Measurements from ENCODE around the gene ACER3. TPM values are rescaled to one million over a fixed set of nuclear protein-coding genes. Genes with fewer than 3 reads are reported as not detected.
"Not testable (repeated sequence)": the region's sequence is repeated elsewhere in the genome, so short reads cannot be mapped to it uniquely, and the experiment has no call there.

ACER3 gene
- total and polyA plus RNA-seq, 7 donors, result 5.6 to 13.2 (median 9.4) TPM

GRCh38 chr11:76856571-76856970 lies 4.1 kb upstream of the ACER3 start:
- intact Hi-C loops (cut with DNase I), result no loop called here
- TF ChIP-seq, protein P1, sequence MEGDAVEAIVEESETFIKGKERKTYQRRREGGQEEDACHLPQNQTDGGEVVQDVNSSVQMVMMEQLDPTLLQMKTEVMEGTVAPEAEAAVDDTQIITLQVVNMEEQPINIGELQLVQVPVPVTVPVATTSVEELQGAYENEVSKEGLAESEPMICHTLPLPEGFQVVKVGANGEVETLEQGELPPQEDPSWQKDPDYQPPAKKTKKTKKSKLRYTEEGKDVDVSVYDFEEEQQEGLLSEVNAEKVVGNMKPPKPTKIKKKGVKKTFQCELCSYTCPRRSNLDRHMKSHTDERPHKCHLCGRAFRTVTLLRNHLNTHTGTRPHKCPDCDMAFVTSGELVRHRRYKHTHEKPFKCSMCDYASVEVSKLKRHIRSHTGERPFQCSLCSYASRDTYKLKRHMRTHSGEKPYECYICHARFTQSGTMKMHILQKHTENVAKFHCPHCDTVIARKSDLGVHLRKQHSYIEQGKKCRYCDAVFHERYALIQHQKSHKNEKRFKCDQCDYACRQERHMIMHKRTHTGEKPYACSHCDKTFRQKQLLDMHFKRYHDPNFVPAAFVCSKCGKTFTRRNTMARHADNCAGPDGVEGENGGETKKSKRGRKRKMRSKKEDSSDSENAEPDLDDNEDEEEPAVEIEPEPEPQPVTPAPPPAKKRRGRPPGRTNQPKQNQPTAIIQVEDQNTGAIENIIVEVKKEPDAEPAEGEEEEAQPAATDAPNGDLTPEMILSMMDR (IDR thresholded peaks at IDR 0.05), result no peak
- TF ChIP-seq POLR2AphosphoS5 (IDR thresholded peaks at IDR 0.05) (no peak), EP300 (IDR thresholded peaks at IDR 0.05) (no peak), POLR2A (IDR thresholded peaks at IDR 0.05) (no peak)

DNA sequence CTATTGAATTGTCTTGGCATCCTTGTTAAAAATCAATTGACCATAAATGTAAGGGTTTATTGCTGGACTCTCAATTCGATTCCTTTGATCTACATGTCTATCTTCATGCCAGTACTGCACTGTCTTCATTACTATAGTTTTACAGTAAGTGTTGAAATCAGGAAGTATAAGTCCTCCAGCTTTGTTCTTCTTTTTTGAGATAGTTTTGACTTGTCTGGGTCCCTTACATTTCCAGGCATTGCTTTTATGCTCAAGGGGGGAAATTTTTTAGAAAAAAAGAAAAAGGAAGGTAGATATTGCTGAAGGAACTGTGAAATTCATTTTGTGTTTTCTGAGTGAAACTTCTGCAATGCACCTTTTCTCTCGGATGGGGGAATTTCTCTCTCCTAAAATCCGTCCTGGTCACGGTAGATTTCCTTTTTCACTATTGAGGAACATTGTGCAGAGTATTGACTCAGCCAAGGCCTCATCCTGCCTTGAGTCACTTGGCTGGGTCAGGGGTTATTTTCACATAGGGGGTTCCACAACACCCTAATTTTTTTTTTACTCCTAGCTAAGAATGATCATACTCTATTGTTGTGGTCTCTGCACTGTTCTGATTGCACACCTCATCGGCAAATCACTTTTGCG lies 2.8 kb upstream of the ACER3 start:
- H3K27ac ChIP-seq, result no peak overlapping the region
- H3K9me3 ChIP-seq, result no peaks in the 10 kb centered on the region
- no peak overlapping the region for H3K4me3 ChIP-seq
- DNase-seq, result no peak
- WGBS, 2 donors, result 63 to 74% methylated on average over 6 of the region's 6 CpGs
- H3K36me3 ChIP-seq, result no peaks in the 10 kb centered on the region
- no peaks in the 10 kb centered on the region for H3K27me3 ChIP-seq
- H3K4me1 ChIP-seq, result peaks cover 0 to 21% (median 12%) of the 10 kb centered on the region in 4 donors
- intact Hi-C loops (cut with DNase I), result no loop called here
- TF ChIP-seq EP300 (IDR thresholded peaks at IDR 0.05) (no peak), POLR2A (IDR thresholded peaks at IDR 0.05) (no peak), POLR2AphosphoS5 (IDR thresholded peaks at IDR 0.05) (no peak)
- TF ChIP-seq, protein P1 (IDR thresholded peaks at IDR 0.05), result no peak

More at GRCh38 chr11:76856571-76856970, 4.1 kb upstream of the ACER3 start:
- H3K4me1 ChIP-seq, result peaks cover 0 to 11% (median 6%) of the 10 kb centered on the region in 4 donors
- H3K36me3 ChIP-seq, result no peaks in the 10 kb centered on the region
- no peak overlapping the region for H3K4me3 ChIP-seq
- H3K9me3 ChIP-seq, result no peaks in the 10 kb centered on the region
- WGBS, 2 donors, result 82 to 91% methylated on average over 2 of the region's 2 CpGs
- no peak for DNase-seq
- no peak overlapping the region for H3K27ac ChIP-seq
- no peaks in the 10 kb centered on the region for H3K27me3 ChIP-seq

DNA sequence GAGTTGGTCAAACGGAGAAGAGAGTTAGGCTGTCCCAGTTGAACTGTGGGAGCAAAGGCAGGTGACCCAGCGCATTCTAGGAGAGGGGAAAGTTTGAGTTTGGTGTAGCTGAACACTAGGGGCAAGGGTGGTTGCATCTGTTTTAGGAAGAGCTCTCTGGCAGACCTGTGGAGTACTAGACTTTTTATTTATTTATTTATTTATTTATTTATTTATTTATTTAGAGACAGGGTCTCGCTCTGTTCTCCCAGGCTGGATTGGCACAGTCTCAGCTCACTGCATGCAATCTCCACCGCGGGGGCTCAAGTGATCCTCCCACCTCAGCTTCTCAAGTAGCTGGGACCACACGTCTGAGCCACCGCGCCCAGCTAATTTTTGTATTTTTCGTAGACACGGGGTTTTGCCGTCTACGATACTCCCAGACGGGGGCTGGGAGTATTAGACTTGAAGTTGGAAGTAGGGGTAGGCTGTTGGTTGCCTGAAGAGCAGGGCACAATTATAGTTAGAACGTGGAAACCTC lies 950 bp upstream of the ACER3 start:
- Histone ChIP-seq H3K9me3 (no peaks in the 10 kb centered on the region), H3K4me1 (peaks cover 0 to 21% (median 12%) of the 10 kb centered on the region in 4 donors), H3K36me3 (no peaks in the 10 kb centered on the region), H3K27ac (peak overlapping the region; percentile 84 to 91 (median 86)), H3K27me3 (no peaks in the 10 kb centered on the region), H3K4me3 (no peak overlapping the region)
- 96 to 97% methylated on average over 14 of the region's 14 CpGs for WGBS, 2 donors
- intact Hi-C loops (cut with DNase I), result loop anchor here (5.0 kb wide), 2 partner anchors 52 to 553 kb away; no protein-coding TSS in a partner anchor
- DNase-seq, result no peak
- TF ChIP-seq EP300 (IDR thresholded peaks at IDR 0.05) (no peak), POLR2AphosphoS5 (IDR thresholded peaks at IDR 0.05) (no peak), POLR2A (IDR thresholded peaks at IDR 0.05) (no peak)
- TF ChIP-seq, protein P1 (IDR thresholded peaks at IDR 0.05), result no peak

DNA sequence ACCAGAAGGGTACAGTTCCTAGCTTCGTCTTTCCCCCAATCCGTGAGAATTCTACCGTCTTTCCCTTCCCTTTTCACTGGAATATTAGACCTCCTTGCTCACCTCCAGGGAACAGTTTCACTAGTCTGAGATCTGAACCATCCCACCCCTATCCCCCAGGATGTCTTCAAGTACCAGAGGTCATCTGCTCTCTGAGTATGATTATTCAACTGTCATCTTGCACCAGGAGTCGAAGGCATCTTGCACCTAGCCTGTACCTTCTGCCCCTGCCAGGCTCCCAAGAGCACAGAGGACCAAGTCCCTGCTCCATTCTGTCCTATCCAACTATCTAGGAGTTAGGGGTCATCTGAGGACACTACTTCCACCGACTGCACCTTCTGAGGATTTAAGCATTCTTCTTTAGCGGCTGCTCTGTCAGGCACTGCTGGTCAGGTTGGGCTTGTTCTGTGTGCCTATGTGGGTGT lies 804 bp downstream of the ACER3 start:
- intact Hi-C loops (cut with DNase I), result loop anchor here (5.0 kb wide), 2 partner anchors 54 to 551 kb away; no protein-coding TSS in a partner anchor
- peak overlapping the region; percentile 55 to 85 (median 70) for H3K4me3 ChIP-seq
- WGBS, 2 donors, result 12 to 39% methylated on average over 6 of the region's 6 CpGs
- H3K9me3 ChIP-seq, result no peaks in the 10 kb centered on the region
- H3K4me1 ChIP-seq, result peaks cover 0 to 21% (median 12%) of the 10 kb centered on the region in 4 donors
- no peaks in the 10 kb centered on the region for H3K27me3 ChIP-seq
- peak overlapping the region; percentile 84 to 91 (median 86) for H3K27ac ChIP-seq
- no peak for TF ChIP-seq EP300 (IDR thresholded peaks at IDR 0.05)
- DNase-seq, result no peak
- no peaks in the 10 kb centered on the region for H3K36me3 ChIP-seq

DNA sequence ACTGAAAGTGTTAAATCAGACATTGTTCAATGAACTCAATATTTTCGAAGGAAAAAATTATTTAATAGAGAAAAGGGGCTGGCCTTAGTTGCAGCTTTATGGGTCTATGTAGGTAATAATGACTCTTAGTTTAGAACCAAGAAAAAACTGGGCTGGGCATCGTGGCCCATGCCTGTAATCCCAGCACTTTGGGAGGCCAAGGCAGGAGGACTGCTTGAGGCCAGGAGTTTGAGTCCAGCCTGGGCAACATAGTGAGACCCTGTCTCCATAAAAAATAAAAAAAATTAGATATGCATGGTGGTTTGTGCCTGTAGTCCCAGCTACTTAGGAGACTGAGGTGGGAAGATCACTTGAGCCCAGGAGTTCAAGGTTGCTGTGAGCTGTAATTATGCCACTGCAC lies 2.1 kb downstream of the ACER3 start:
- 95 to 97% methylated on average over 2 of the region's 2 CpGs for WGBS, 2 donors
- DNase-seq, H3K27ac ChIP-seq, H3K9me3 ChIP-seq, H3K36me3 ChIP-seq, H3K27me3 ChIP-seq, H3K4me3 ChIP-seq: not testable (repeated sequence)
- peaks cover 0 to 21% (median 12%) of the 10 kb centered on the region in 4 donors for H3K4me1 ChIP-seq
- intact Hi-C loops (cut with DNase I), result loop anchor here (5.0 kb wide), 2 partner anchors 55 to 550 kb away; no protein-coding TSS in a partner anchor

Measured in sigmoid colon (tissue), 7 donors.